IMR-90 (cell line): ENCODE data around the gene BPTF. TPM values are rescaled to one million over a fixed set of nuclear protein-coding genes. Genes with fewer than 3 reads are reported as not detected.

Experiments used
- ATAC-seq: fragments of 200-7000 bp; cut with Tn5 transposase; 2 replicates; pipeline ENCODE4 v1.9.1; 2020; ENCODE audit warnings: low read depth, mild to moderate bottlenecking, moderate library complexity
- BruUV-seq: library from RNA; stranded (reverse); fragments of 400-500 nt; replicated peaks from 2 replicates; lab custom pipeline; 2021; lab: Mats Ljungman, UMichigan
- CTCF ChIA-PET: fragments of 300-600 bp; formaldehyde crosslinking; extraction: SDS; loops from one replicate; lab custom pipeline; 2021; ENCODE audit warnings: antibody characterized with exemption; lab: Yijun Ruan, JAX
- POLR2A ChIA-PET: fragments of 300-600 bp; sonication (Branson Sonifier 250); formaldehyde crosslinking; loops from one replicate; lab custom pipeline; 2022; ENCODE audit warnings: antibody characterized with exemption; ENCODE audit not compliant: unreplicated experiment; lab: Charles Lee
- DNase-seq: peaks from one replicate; pipeline ENCODE4 v3.0.0; 2013
- H2AFZ ChIP-seq: replicated peaks from 2 replicates; pipeline ENCODE3; 2013; ENCODE audit warnings: low read length, mild to moderate bottlenecking; ENCODE audit not compliant: poor library complexity
- H2AK5ac ChIP-seq: 2 replicates; pipeline ENCODE4 v1.6.1; 2013; ENCODE audit warnings: low read depth, low read length, inconsistent platforms
- H2AK9ac ChIP-seq: replicated peaks from 2 replicates; pipeline ENCODE3; 2013; ENCODE audit warnings: mild to moderate bottlenecking, low read depth, low read length, moderate library complexity; ENCODE audit not compliant: poor library complexity
- H2BK120ac ChIP-seq: 2 replicates; pipeline ENCODE4 v1.6.1; 2013; ENCODE audit warnings: low read depth, low read length, inconsistent platforms
- H2BK15ac ChIP-seq: 3 replicates; pipeline ENCODE4 v1.6.1; 2013; ENCODE audit warnings: low read depth, low read length, inconsistent platforms
- H2BK20ac ChIP-seq: 2 replicates; pipeline ENCODE4 v1.6.1; 2013; ENCODE audit warnings: low read depth, mild to moderate bottlenecking, inconsistent platforms, low read length, moderate library complexity
- H2BK5ac ChIP-seq: 2 replicates; pipeline ENCODE4 v1.6.1; 2013; ENCODE audit warnings: mild to moderate bottlenecking, low read depth, low read length, inconsistent platforms; ENCODE audit not compliant: poor library complexity, severe bottlenecking
- H3K14ac ChIP-seq: replicated peaks from 2 replicates; pipeline ENCODE4 v1.6.1; 2013; ENCODE audit warnings: low read depth, low read length, inconsistent platforms
- H3K18ac ChIP-seq: 2 replicates; pipeline ENCODE4 v1.6.1; 2013; ENCODE audit warnings: low read depth, low read length, control low read depth
- H3K23ac ChIP-seq: 2 replicates; pipeline ENCODE4 v1.6.1; 2013; ENCODE audit warnings: low read depth, low read length, inconsistent platforms
- H3K27ac ChIP-seq: 2 replicates; pipeline ENCODE4 v1.5.1; 2013; ENCODE audit warnings: mild to moderate bottlenecking, control low read depth, low read length; ENCODE audit not compliant: insufficient read depth
- H3K27me3 ChIP-seq: 2 replicates; pipeline ENCODE4 v1.6.1; 2013; ENCODE audit warnings: low read length; ENCODE audit not compliant: control insufficient read depth, insufficient read depth
- H3K36me3 ChIP-seq: 2 replicates; pipeline ENCODE4 v1.6.1; 2013; ENCODE audit warnings: low read length, mixed read lengths; ENCODE audit not compliant: control insufficient read depth, insufficient read depth
- H3K4ac ChIP-seq: 2 replicates; pipeline ENCODE4 v1.6.1; 2013; ENCODE audit warnings: low read depth, low read length, inconsistent platforms
- H3K4me1 ChIP-seq: 2 replicates; pipeline ENCODE4 v1.6.1; 2013; ENCODE audit warnings: low read length, mixed read lengths; ENCODE audit not compliant: control insufficient read depth, insufficient read depth
- H3K4me2 ChIP-seq: 2 replicates; pipeline ENCODE4 v1.6.1; 2013; ENCODE audit warnings: low read depth, mild to moderate bottlenecking, control low read depth, low read length, moderate library complexity
- H3K4me3 ChIP-seq: 2 replicates; pipeline ENCODE4 v1.5.1; 2013; ENCODE audit warnings: low read depth, mild to moderate bottlenecking, control low read depth, low read length, moderate library complexity; ENCODE audit not compliant: insufficient read depth
- H3K56ac ChIP-seq: 2 replicates; pipeline ENCODE4 v1.6.1; 2013; ENCODE audit warnings: low read length, inconsistent platforms; ENCODE audit not compliant: insufficient read depth; ENCODE audit errors: extremely low read depth
- H3K79me1 ChIP-seq, 2 experiments: 2 replicates each; pipeline ENCODE4 v1.6.1; 2013; ENCODE audit warnings: low read length in 2 of 2, inconsistent platforms in 1 of 2, low read depth in 1 of 2
- H3K9ac ChIP-seq: 2 replicates; pipeline ENCODE4 v1.6.1; 2013; ENCODE audit warnings: low read depth, low read length, control low read depth
- H3K9me1 ChIP-seq: 2 replicates; pipeline ENCODE4 v1.6.1; 2013; ENCODE audit warnings: low read length, inconsistent platforms; ENCODE audit not compliant: insufficient read depth
- H3K9me3 ChIP-seq: 2 replicates; pipeline ENCODE4 v1.6.1; 2013; ENCODE audit warnings: low read length; ENCODE audit not compliant: control insufficient read depth, insufficient read depth
- H4K20me1 ChIP-seq: 2 replicates; pipeline ENCODE4 v1.6.1; 2013; ENCODE audit warnings: low read length, inconsistent platforms; ENCODE audit not compliant: insufficient read depth
- H4K5ac ChIP-seq: 2 replicates; pipeline ENCODE4 v1.6.1; 2013; ENCODE audit warnings: mild to moderate bottlenecking, low read depth, low read length, control low read depth
- H4K8ac ChIP-seq, 2 experiments: 2 replicates each; pipeline ENCODE4 v1.6.1; 2013; ENCODE audit warnings: low read depth in 2 of 2, low read length in 2 of 2, control low read depth in 1 of 2, inconsistent platforms in 1 of 2
- H4K91ac ChIP-seq: 2 replicates; pipeline ENCODE4 v1.6.1; 2013; ENCODE audit warnings: low read depth, low read length, inconsistent platforms; ENCODE audit not compliant: insufficient read depth
- BHLHE40 ChIP-seq: fragments of 150-350 bp; IDR thresholded peaks from 2 replicates; pipeline ENCODE4 v1.6.1; 2016; ENCODE audit warnings: mild to moderate bottlenecking, low read depth, low read length
- CTCF ChIP-seq: conservative IDR thresholded peaks from 2 replicates; pipeline ENCODE4 v1.5.1; 2012; ENCODE audit warnings: mild to moderate bottlenecking, low read depth, low read length, improper control_type of control experiment
- MAZ ChIP-seq: IDR thresholded peaks from 2 replicates; pipeline ENCODE4 v1.6.1; 2012; ENCODE audit warnings: low read depth, mild to moderate bottlenecking, low read length, improper control_type of control experiment, moderate library complexity, borderline replicate concordance
- MXI1 ChIP-seq: IDR thresholded peaks from 2 replicates; pipeline ENCODE4 v1.6.1; 2012; ENCODE audit warnings: low read depth, mild to moderate bottlenecking, low read length, moderate library complexity, borderline replicate concordance
- NFE2L2 ChIP-seq: fragments of 150-350 bp; IDR thresholded peaks from 2 replicates; pipeline ENCODE4 v1.6.1; 2016; ENCODE audit warnings: low read depth, mild to moderate bottlenecking, low read length
- POLR2A ChIP-seq: IDR thresholded peaks from 2 replicates; pipeline ENCODE4 v1.6.1; 2012; ENCODE audit warnings: mild to moderate bottlenecking, low read depth, low read length
- RAD21 ChIP-seq: IDR thresholded peaks from 2 replicates; pipeline ENCODE4 v1.6.1; 2012; ENCODE audit warnings: low read length, improper control_type of control experiment
- RFX5 ChIP-seq: IDR thresholded peaks from 2 replicates; pipeline ENCODE4 v1.8.0; 2012; ENCODE audit warnings: low read depth, mild to moderate bottlenecking, low read length, moderate library complexity
- WGBS, 2 experiments: methylation state at CpG; one replicate each; pipeline versions ENCODE4 v1.1.5 to v1.1.7; 2013; ENCODE audit warnings: missing lambda C conversion rate in 2 of 2; ENCODE audit not compliant: insufficient read length in 1 of 2; ENCODE audit errors: extremely low coverage in 2 of 2; 5-methylcytosine and 5-hydroxymethylcytosine counted together
- dilution Hi-C: fragments of 300-500 bp; cut with HindIII; formaldehyde crosslinking; loops from one replicate; pipeline ENCODE4 v1.14.3; 2018; ENCODE audit warnings: low sequenced_read_pairs; ENCODE audit not compliant: unreplicated experiment
- in situ Hi-C: fragments of 300-500 bp; cut with MboI; formaldehyde crosslinking; loops from 3 replicates; pipeline ENCODE4 v1.14.3; 2019; ENCODE audit warnings: low sequenced_read_pairs, inconsistent platforms, mixed read lengths
- intact Hi-C: fragments of 100-400 bp; cut with micrococcal nuclease; formaldehyde crosslinking; loops from 2 replicates; pipeline ENCODE4 v1.10.0; 2022
- polyA plus RNA-seq, 3 experiments: library from polyadenylated mRNA; depleted of rRNA; stranded (reverse); fragments of >200 nt; gene quantifications; 2 replicates each; pipeline ENCODE4 v1.2.3, GENCODE V29; 2012; ENCODE audit warnings: low replicate concordance in 1 of 3
- total RNA-seq: library from RNA; depleted of rRNA; stranded (reverse); fragments of >200 nt; gene quantifications from 2 replicates; pipeline ENCODE4 v1.2.3, GENCODE V29; 2012

The BPTF gene
- total and polyA plus RNA-seq, 2 of the 4 experiments (the other 2 are of a cell fraction) = 32.3 to 35.7 TPM

GRCh38 chr17:67959510-67959909, 134.2 kb downstream of the BPTF start:
- Histone ChIP-seq H3K4ac (no peak overlapping the region), H2AFZ (no peak overlapping the region), H3K23ac (no peak overlapping the region), H2BK15ac (no peak overlapping the region), H2AK5ac (no peak overlapping the region), H3K79me1 (peaks cover 3 to 5% of the 10 kb centered on the region in 2 experiments; a peak in 1 of 4 replicates), H3K14ac (no peak overlapping the region), H3K9me1 (0 out of 2 replicates have a peak, but pooled peaks cover 3% of the 10 kb centered on the region), H3K9me3 (no peaks in the 10 kb centered on the region), H2BK120ac (no peak overlapping the region), H4K8ac (no peak overlapping the region), H3K36me3 (peaks cover 15% of the 10 kb centered on the region), H3K27ac (peak overlapping the region; percentile 17; the same call in 1 of the 2 replicates), H4K20me1 (no peaks in the 10 kb centered on the region), H3K4me1 (peaks cover 2% of the 10 kb centered on the region; the same call in 1 of the 2 replicates), H4K5ac (0 out of 2 replicates have a peak overlapping the region, but pooled peaks have one; percentile 2), H4K91ac (no peak overlapping the region), H3K56ac (no peak overlapping the region), H2AK9ac (no peak overlapping the region), H3K27me3 (no peaks in the 10 kb centered on the region), H3K4me2 (no peak overlapping the region), H2BK5ac (no peak overlapping the region), H3K4me3 (no peak overlapping the region), H2BK20ac (no peak overlapping the region), H3K9ac (no peak overlapping the region), H3K18ac (no peak overlapping the region; the same call in 1 of the 2 replicates)
- WGBS, 2 experiments = no CpG with 5 or more reads among the region's 3 CpGs
- CTCF ChIA-PET = interaction anchor here (0.6 to 1.2 kb wide), 2 partner anchors 20 to 49 kb away, joined by 3 to 4 read pairs; no protein-coding TSS in a partner anchor
- dilution Hi-C loops = no loop called here
- no peak for ATAC-seq
- intact Hi-C loops = no loop called here
- DNase-seq = no peak
- TF ChIP-seq MXI1 = no peak
- no peak for TF ChIP-seq NFE2L2
- TF ChIP-seq POLR2A = no peak
- no peak for TF ChIP-seq RFX5
- TF ChIP-seq MAZ = no peak
- TF ChIP-seq BHLHE40 = no peak
- TF ChIP-seq CTCF = no peak
- no peak for TF ChIP-seq RAD21
- POLR2A ChIA-PET = no interaction called here
- BruUV-seq = no TSS peak
- in situ Hi-C loops = loop anchor here (25.0 kb wide), 1 partner anchor 503 kb away; the partner anchor contains the start of gene WIPI1
